Spleen (tissue), 11 donors: ENCODE data around the gene RELA. TPM values are rescaled to one million over a fixed set of nuclear protein-coding genes. Genes with fewer than 3 reads are reported as not detected.

Experiments
- DNase-seq: peaks from one replicate; pipeline ENCODE4 v3.0.0-alpha.2; 2020
- H3K27ac ChIP-seq, 8 donors: fragments of 200-600 bp; sonication (generic) in 7 of 8; 1 replicate in 4 of 8; 2 replicates in 4 of 8; pipeline versions ENCODE4 v1.5.0 to v1.8.0; 2016 to 2021; ENCODE audit warnings: inconsistent platforms in 4 of 8, mild to moderate bottlenecking in 4 of 8, moderate library complexity in 1 of 8
- H3K27me3 ChIP-seq, 7 donors: fragments of 200-600 bp; sonication (generic) in 6 of 7; replicated peaks in 1 of 7; 1 replicate in 4 of 7; 2 replicates in 3 of 7; pipeline versions ENCODE4 v1.5.0 to v1.8.0; 2016 to 2021; ENCODE audit warnings: inconsistent platforms in 3 of 7, mild to moderate bottlenecking in 1 of 7
- H3K36me3 ChIP-seq, 6 donors: fragments of 200-600 bp; sonication (generic) in 5 of 6; 1 replicate in 4 of 6; 2 replicates in 2 of 6; pipeline versions ENCODE4 v1.5.0 to v1.8.0; 2016 to 2021; ENCODE audit warnings: inconsistent platforms in 2 of 6
- H3K4me1 ChIP-seq, 6 donors: fragments of 200-600 bp; sonication (generic) in 5 of 6; 1 replicate in 3 of 6; 2 replicates in 3 of 6; pipeline versions ENCODE4 v1.5.0 to v1.8.0; 2016 to 2021; ENCODE audit warnings: inconsistent platforms in 3 of 6
- H3K4me3 ChIP-seq, 8 donors: fragments of 200-600 bp; sonication (generic) in 7 of 8; 1 replicate in 4 of 8; 2 replicates in 4 of 8; pipeline versions ENCODE4 v1.5.0 to v1.8.0; 2016 to 2021; ENCODE audit warnings: inconsistent platforms in 4 of 8, mild to moderate bottlenecking in 4 of 8, moderate library complexity in 2 of 8
- H3K9me3 ChIP-seq, 8 donors: fragments of 200-600 bp; sonication (generic) in 7 of 8; 1 replicate in 4 of 8; 2 replicates in 4 of 8; pipeline versions ENCODE4 v1.5.0 to v1.8.0; 2016 to 2021; ENCODE audit warnings: inconsistent platforms in 4 of 8
- POLR2A ChIP-seq, 3 donors: fragments of 450-650 bp; IDR thresholded peaks; one replicate each; pipeline ENCODE4 v1.5.1; 2017; ENCODE audit warnings: antibody characterized with exemption in 3 of 3, mild to moderate bottlenecking in 1 of 3
- POLR2AphosphoS5 ChIP-seq, 3 donors: sonication (generic); formaldehyde crosslinking; IDR thresholded peaks; one replicate each; pipeline ENCODE4 v1.5.1; 2017; ENCODE audit warnings: antibody characterized with exemption in 3 of 3
- WGBS, 5 donors: extraction: QIAGEN DNeasy Blood & Tissue Kit in 3 of 5; methylation state at CpG; one replicate each; pipeline versions ENCODE4 v1.1.5 to v1.1.7; 2013 to 2018; 5-methylcytosine and 5-hydroxymethylcytosine counted together
- intact Hi-C: fragments of 100-400 bp; cut with DNase I; formaldehyde crosslinking; loops from one replicate; pipeline ENCODE4 v1.15.0; 2023; ENCODE audit warnings: low total_unique reads
- polyA plus RNA-seq, 3 donors: library from polyadenylated mRNA; stranded (reverse); fragments of 200-250 nt; gene quantifications; one replicate each; pipeline ENCODE4 v1.2.1, GENCODE V29; 2013
- total RNA-seq, 7 donors: library from RNA; depleted of rRNA in 3 of 7; stranded (reverse); fragments of >200 nt in 3 of 7; fragmentation: NEBNext Ultra II Directional in 4 of 7; extraction: Animal tissue kit (Norgen Biotek cat#: 25700) in 4 of 7; gene quantifications; one replicate each; pipeline versions ENCODE4 v1.1.0 to v1.2.1, GENCODE V29; 2016 to 2021
- TF ChIP-seq, protein P1 (sequence below), 11 experiments: fragments of 200-600 bp in 7 of 11; fragments of 450-650 bp in 4 of 11; sonication (generic) in 4 of 11; IDR thresholded peaks in 8 of 11; conservative IDR thresholded peaks in 3 of 11; 1 replicate in 7 of 11; 2 replicates in 4 of 11; pipeline versions ENCODE4 v1.4.0 to v1.8.0; 2016 to 2021; ENCODE audit warnings: antibody characterized with exemption in 11 of 11, inconsistent platforms in 4 of 11, mild to moderate bottlenecking in 1 of 11
- donor health status: healthy with polysubstance abuse.
- donor health status: DM: no; HTN: no; CAD: no; lungs with moderate emphysema.
- donor health status: DM: no; HTN: no; CAD: no.
- donor health status: Bipolar disorder and iron deficiency.
- donor health status: healthy.
- donor health status: DM: no; HTN: no; CAD: no.
- donor health status: DM: yes; HTN: yes; CAD: no.

RELA gene
- total and polyA plus RNA-seq, 10 donors, result 25.8 to 115 (median 69.5) TPM

GRCh38 chr11:65655570-65656332 lies 7.0 kb downstream of the RELA start:
- peaks cover 9 to 85% (median 75%) of the 10 kb centered on the region in 6 donors for H3K36me3 ChIP-seq
- H3K9me3 ChIP-seq, result no peaks in the 10 kb centered on the region
- H3K27ac ChIP-seq, result peak overlapping the region in 3 of 8 donors; percentile 2 to 99 (median 98)
- peak; percentile 61 for DNase-seq
- H3K27me3 ChIP-seq, result no peaks in the 10 kb centered on the region
- intact Hi-C loops, result no loop called here
- 86 to 92% (median 87%) methylated on average over 15 to 16 of the region's 16 CpGs for WGBS, 5 donors
- H3K4me3 ChIP-seq, result no peak overlapping the region
- peaks cover 31 to 92% (median 61%) of the 10 kb centered on the region in 6 donors for H3K4me1 ChIP-seq
- TF ChIP-seq, protein P1, sequence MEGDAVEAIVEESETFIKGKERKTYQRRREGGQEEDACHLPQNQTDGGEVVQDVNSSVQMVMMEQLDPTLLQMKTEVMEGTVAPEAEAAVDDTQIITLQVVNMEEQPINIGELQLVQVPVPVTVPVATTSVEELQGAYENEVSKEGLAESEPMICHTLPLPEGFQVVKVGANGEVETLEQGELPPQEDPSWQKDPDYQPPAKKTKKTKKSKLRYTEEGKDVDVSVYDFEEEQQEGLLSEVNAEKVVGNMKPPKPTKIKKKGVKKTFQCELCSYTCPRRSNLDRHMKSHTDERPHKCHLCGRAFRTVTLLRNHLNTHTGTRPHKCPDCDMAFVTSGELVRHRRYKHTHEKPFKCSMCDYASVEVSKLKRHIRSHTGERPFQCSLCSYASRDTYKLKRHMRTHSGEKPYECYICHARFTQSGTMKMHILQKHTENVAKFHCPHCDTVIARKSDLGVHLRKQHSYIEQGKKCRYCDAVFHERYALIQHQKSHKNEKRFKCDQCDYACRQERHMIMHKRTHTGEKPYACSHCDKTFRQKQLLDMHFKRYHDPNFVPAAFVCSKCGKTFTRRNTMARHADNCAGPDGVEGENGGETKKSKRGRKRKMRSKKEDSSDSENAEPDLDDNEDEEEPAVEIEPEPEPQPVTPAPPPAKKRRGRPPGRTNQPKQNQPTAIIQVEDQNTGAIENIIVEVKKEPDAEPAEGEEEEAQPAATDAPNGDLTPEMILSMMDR (IDR thresholded peaks at IDR 0.05 in 8 of 11, conservative IDR thresholded peaks at IDR 0.05 in 3 of 11), result no peak
- TF ChIP-seq POLR2AphosphoS5 (IDR thresholded peaks at IDR 0.05), result peak in 2 of 3 donors; percentile 40 to 68

DNA sequence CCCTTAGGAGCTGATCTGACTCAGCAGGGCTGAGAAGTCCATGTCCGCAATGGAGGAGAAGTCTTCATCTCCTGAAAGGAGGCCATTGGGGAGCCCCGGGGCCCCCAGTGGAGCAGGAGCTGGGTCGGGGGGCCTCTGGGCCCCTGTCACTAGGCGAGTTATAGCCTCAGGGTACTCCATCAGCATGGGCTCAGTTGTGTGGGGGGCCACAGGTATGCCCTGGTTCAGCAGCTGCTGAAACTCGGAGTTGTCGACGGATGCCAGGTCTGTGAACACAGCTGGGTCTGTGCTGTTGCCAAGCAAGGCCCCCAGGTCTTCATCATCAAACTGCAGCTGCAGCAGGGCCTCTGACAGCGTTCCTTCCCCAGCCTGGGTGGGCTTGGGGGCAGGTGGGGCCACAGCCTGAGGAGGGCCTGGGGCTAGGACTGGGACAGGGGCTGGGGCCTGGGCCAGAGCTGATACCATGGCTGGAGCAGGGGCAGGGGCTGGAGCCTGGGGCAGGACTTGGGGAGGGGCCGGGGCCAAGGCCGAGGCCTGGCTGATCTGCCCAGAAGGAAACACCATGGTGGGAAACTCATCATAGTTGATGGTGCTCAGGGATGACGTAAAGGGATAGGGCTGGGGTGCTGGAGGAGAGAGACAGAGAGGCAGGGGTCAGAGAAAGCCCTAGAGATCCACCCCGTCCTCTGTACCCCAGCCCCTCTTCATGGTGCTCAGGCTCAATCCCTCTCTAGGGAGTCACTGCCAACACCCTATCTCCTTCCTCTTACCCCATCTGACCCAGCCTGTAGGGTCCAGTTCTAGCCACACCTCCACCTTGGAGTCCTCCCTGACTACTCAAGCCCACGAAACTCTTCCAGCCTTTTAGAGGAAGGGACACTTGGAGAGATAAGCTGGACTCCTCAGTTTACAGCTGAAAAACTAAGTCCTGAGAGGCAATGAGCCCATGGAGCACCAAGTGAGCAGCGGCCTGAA lies 8.1 kb downstream of the RELA start:
- peak; percentile 4 to 77 (median 53) for TF ChIP-seq POLR2AphosphoS5 (IDR thresholded peaks at IDR 0.05)
- TF ChIP-seq, protein P1 (IDR thresholded peaks at IDR 0.05 in 8 of 11, conservative IDR thresholded peaks at IDR 0.05 in 3 of 11), result no peak
- peak; percentile 80 for DNase-seq
- H3K9me3 ChIP-seq, result no peaks in the 10 kb centered on the region
- H3K4me3 ChIP-seq, result no peak overlapping the region
- peaks cover 32 to 92% (median 64%) of the 10 kb centered on the region in 6 donors for H3K4me1 ChIP-seq
- no peaks in the 10 kb centered on the region for H3K27me3 ChIP-seq
- WGBS, 5 donors, result 89 to 98% (median 92%) methylated on average over 7 to 14 of the region's 14 CpGs
- intact Hi-C loops, result no loop called here
- peak overlapping the region; percentile 92 to 99 (median 96) for H3K27ac ChIP-seq
- H3K36me3 ChIP-seq, result peaks cover 11 to 85% (median 76%) of the 10 kb centered on the region in 6 donors

- TF ChIP-seq POLR2AphosphoS5 (IDR thresholded peaks at IDR 0.05) (peak in 1 of 3 donors; percentile 3), POLR2A (IDR thresholded peaks at IDR 0.05) (no peak)
- TF ChIP-seq, protein P1 (IDR thresholded peaks at IDR 0.05 in 8 of 11, conservative IDR thresholded peaks at IDR 0.05 in 3 of 11), result no peak
- no peaks in the 10 kb centered on the region for H3K9me3 ChIP-seq
- intact Hi-C loops, result no loop called here
- H3K4me3 ChIP-seq, result peak overlapping the region; percentile 35 to 83 (median 54)
- peak; percentile 59 for DNase-seq
- no peaks in the 10 kb centered on the region for H3K27me3 ChIP-seq
- H3K27ac ChIP-seq, result peak overlapping the region; percentile 92 to 99 (median 96)
- WGBS, 5 donors, result 35 to 47% (median 40%) methylated on average over 12 of the region's 12 CpGs
- H3K4me1 ChIP-seq, result peaks cover 32 to 92% (median 63%) of the 10 kb centered on the region in 6 donors
- peaks cover 19 to 85% (median 76%) of the 10 kb centered on the region in 6 donors for H3K36me3 ChIP-seq
Observed at GRCh38 chr11:65653229-65654225, 9.2 kb downstream of the RELA start.
